IMR-90 (cell line): ENCODE measurements around the gene TPR. TPM values are rescaled to one million over a fixed set of nuclear protein-coding genes. Genes with fewer than 3 reads are reported as not detected.

Experiments
- ATAC-seq: fragments of 200-7000 bp; cut with Tn5 transposase; 2 replicates; pipeline ENCODE4 v1.9.1; 2020; ENCODE audit warnings: low read depth, mild to moderate bottlenecking, moderate library complexity
- BruUV-seq: library from RNA; stranded (reverse); fragments of 400-500 nt; replicated peaks from 2 replicates; lab custom pipeline; 2021; lab: Mats Ljungman, UMichigan
- CTCF ChIA-PET: fragments of 300-600 bp; formaldehyde crosslinking; extraction: SDS; loops from one replicate; lab custom pipeline; 2021; ENCODE audit warnings: antibody characterized with exemption; lab: Yijun Ruan, JAX
- POLR2A ChIA-PET: fragments of 300-600 bp; sonication (Branson Sonifier 250); formaldehyde crosslinking; loops from one replicate; lab custom pipeline; 2022; ENCODE audit warnings: antibody characterized with exemption; ENCODE audit not compliant: unreplicated experiment; lab: Charles Lee
- DNase-seq: peaks from one replicate; pipeline ENCODE4 v3.0.0; 2013
- H2AFZ ChIP-seq: replicated peaks from 2 replicates; pipeline ENCODE3; 2013; ENCODE audit warnings: low read length, mild to moderate bottlenecking; ENCODE audit not compliant: poor library complexity
- H2AK5ac ChIP-seq: 2 replicates; pipeline ENCODE4 v1.6.1; 2013; ENCODE audit warnings: low read depth, low read length, inconsistent platforms
- H2AK9ac ChIP-seq: replicated peaks from 2 replicates; pipeline ENCODE3; 2013; ENCODE audit warnings: mild to moderate bottlenecking, low read depth, low read length, moderate library complexity; ENCODE audit not compliant: poor library complexity
- H2BK120ac ChIP-seq: 2 replicates; pipeline ENCODE4 v1.6.1; 2013; ENCODE audit warnings: low read depth, low read length, inconsistent platforms
- H2BK15ac ChIP-seq: 3 replicates; pipeline ENCODE4 v1.6.1; 2013; ENCODE audit warnings: low read depth, low read length, inconsistent platforms
- H2BK20ac ChIP-seq: 2 replicates; pipeline ENCODE4 v1.6.1; 2013; ENCODE audit warnings: low read depth, mild to moderate bottlenecking, inconsistent platforms, low read length, moderate library complexity
- H2BK5ac ChIP-seq: 2 replicates; pipeline ENCODE4 v1.6.1; 2013; ENCODE audit warnings: mild to moderate bottlenecking, low read depth, low read length, inconsistent platforms; ENCODE audit not compliant: poor library complexity, severe bottlenecking
- H3K14ac ChIP-seq: replicated peaks from 2 replicates; pipeline ENCODE4 v1.6.1; 2013; ENCODE audit warnings: low read depth, low read length, inconsistent platforms
- H3K18ac ChIP-seq: 2 replicates; pipeline ENCODE4 v1.6.1; 2013; ENCODE audit warnings: low read depth, low read length, control low read depth
- H3K23ac ChIP-seq: 2 replicates; pipeline ENCODE4 v1.6.1; 2013; ENCODE audit warnings: low read depth, low read length, inconsistent platforms
- H3K27ac ChIP-seq: 2 replicates; pipeline ENCODE4 v1.5.1; 2013; ENCODE audit warnings: mild to moderate bottlenecking, control low read depth, low read length; ENCODE audit not compliant: insufficient read depth
- H3K27me3 ChIP-seq: 2 replicates; pipeline ENCODE4 v1.6.1; 2013; ENCODE audit warnings: low read length; ENCODE audit not compliant: control insufficient read depth, insufficient read depth
- H3K36me3 ChIP-seq: 2 replicates; pipeline ENCODE4 v1.6.1; 2013; ENCODE audit warnings: low read length, mixed read lengths; ENCODE audit not compliant: control insufficient read depth, insufficient read depth
- H3K4ac ChIP-seq: 2 replicates; pipeline ENCODE4 v1.6.1; 2013; ENCODE audit warnings: low read depth, low read length, inconsistent platforms
- H3K4me1 ChIP-seq: 2 replicates; pipeline ENCODE4 v1.6.1; 2013; ENCODE audit warnings: low read length, mixed read lengths; ENCODE audit not compliant: control insufficient read depth, insufficient read depth
- H3K4me2 ChIP-seq: 2 replicates; pipeline ENCODE4 v1.6.1; 2013; ENCODE audit warnings: low read depth, mild to moderate bottlenecking, control low read depth, low read length, moderate library complexity
- H3K4me3 ChIP-seq: 2 replicates; pipeline ENCODE4 v1.5.1; 2013; ENCODE audit warnings: low read depth, mild to moderate bottlenecking, control low read depth, low read length, moderate library complexity; ENCODE audit not compliant: insufficient read depth
- H3K56ac ChIP-seq: 2 replicates; pipeline ENCODE4 v1.6.1; 2013; ENCODE audit warnings: low read length, inconsistent platforms; ENCODE audit not compliant: insufficient read depth; ENCODE audit errors: extremely low read depth
- H3K79me1 ChIP-seq, 2 experiments: 2 replicates each; pipeline ENCODE4 v1.6.1; 2013; ENCODE audit warnings: low read length in 2 of 2, inconsistent platforms in 1 of 2, low read depth in 1 of 2
- H3K9ac ChIP-seq: 2 replicates; pipeline ENCODE4 v1.6.1; 2013; ENCODE audit warnings: low read depth, low read length, control low read depth
- H3K9me1 ChIP-seq: 2 replicates; pipeline ENCODE4 v1.6.1; 2013; ENCODE audit warnings: low read length, inconsistent platforms; ENCODE audit not compliant: insufficient read depth
- H3K9me3 ChIP-seq: 2 replicates; pipeline ENCODE4 v1.6.1; 2013; ENCODE audit warnings: low read length; ENCODE audit not compliant: control insufficient read depth, insufficient read depth
- H4K20me1 ChIP-seq: 2 replicates; pipeline ENCODE4 v1.6.1; 2013; ENCODE audit warnings: low read length, inconsistent platforms; ENCODE audit not compliant: insufficient read depth
- H4K5ac ChIP-seq: 2 replicates; pipeline ENCODE4 v1.6.1; 2013; ENCODE audit warnings: mild to moderate bottlenecking, low read depth, low read length, control low read depth
- H4K8ac ChIP-seq, 2 experiments: 2 replicates each; pipeline ENCODE4 v1.6.1; 2013; ENCODE audit warnings: low read depth in 2 of 2, low read length in 2 of 2, control low read depth in 1 of 2, inconsistent platforms in 1 of 2
- H4K91ac ChIP-seq: 2 replicates; pipeline ENCODE4 v1.6.1; 2013; ENCODE audit warnings: low read depth, low read length, inconsistent platforms; ENCODE audit not compliant: insufficient read depth
- BHLHE40 ChIP-seq: fragments of 150-350 bp; IDR thresholded peaks from 2 replicates; pipeline ENCODE4 v1.6.1; 2016; ENCODE audit warnings: mild to moderate bottlenecking, low read depth, low read length
- CEBPB ChIP-seq: IDR thresholded peaks from 2 replicates; pipeline ENCODE4 v1.6.1; 2012; ENCODE audit warnings: low read depth, low read length, improper control_type of control experiment
- CHD1 ChIP-seq: IDR thresholded peaks from 2 replicates; pipeline ENCODE4 v1.6.1; 2012; ENCODE audit warnings: low read depth, low read length, improper control_type of control experiment
- CTCF ChIP-seq: conservative IDR thresholded peaks from 2 replicates; pipeline ENCODE4 v1.5.1; 2012; ENCODE audit warnings: mild to moderate bottlenecking, low read depth, low read length, improper control_type of control experiment
- ELK1 ChIP-seq: fragments of 150-350 bp; IDR thresholded peaks from 2 replicates; pipeline ENCODE4 v1.6.1; 2016; ENCODE audit warnings: low read depth, mild to moderate bottlenecking, low read length, moderate library complexity, borderline replicate concordance
- FOS ChIP-seq: fragments of 150-350 bp; IDR thresholded peaks from 2 replicates; pipeline ENCODE4 v1.6.1; 2016; ENCODE audit warnings: low read depth, low read length
- MAFK ChIP-seq: IDR thresholded peaks from 2 replicates; pipeline ENCODE4 v1.6.1; 2012; ENCODE audit warnings: low read depth, low read length, improper control_type of control experiment
- MAZ ChIP-seq: IDR thresholded peaks from 2 replicates; pipeline ENCODE4 v1.6.1; 2012; ENCODE audit warnings: low read depth, mild to moderate bottlenecking, low read length, improper control_type of control experiment, moderate library complexity, borderline replicate concordance
- MXI1 ChIP-seq: IDR thresholded peaks from 2 replicates; pipeline ENCODE4 v1.6.1; 2012; ENCODE audit warnings: low read depth, mild to moderate bottlenecking, low read length, moderate library complexity, borderline replicate concordance
- NFE2L2 ChIP-seq: fragments of 150-350 bp; IDR thresholded peaks from 2 replicates; pipeline ENCODE4 v1.6.1; 2016; ENCODE audit warnings: low read depth, mild to moderate bottlenecking, low read length
- POLR2A ChIP-seq: IDR thresholded peaks from 2 replicates; pipeline ENCODE4 v1.6.1; 2012; ENCODE audit warnings: mild to moderate bottlenecking, low read depth, low read length
- RAD21 ChIP-seq: IDR thresholded peaks from 2 replicates; pipeline ENCODE4 v1.6.1; 2012; ENCODE audit warnings: low read length, improper control_type of control experiment
- RCOR1 ChIP-seq: IDR thresholded peaks from 2 replicates; pipeline ENCODE4 v1.6.1; 2012; ENCODE audit warnings: mild to moderate bottlenecking, low read length, improper control_type of control experiment; ENCODE audit not compliant: insufficient replicate concordance
- RFX5 ChIP-seq: IDR thresholded peaks from 2 replicates; pipeline ENCODE4 v1.8.0; 2012; ENCODE audit warnings: low read depth, mild to moderate bottlenecking, low read length, moderate library complexity
- SMC3 ChIP-seq: fragments of 150-350 bp; IDR thresholded peaks from 2 replicates; pipeline ENCODE4 v1.6.1; 2016; ENCODE audit warnings: low read depth, mild to moderate bottlenecking, antibody characterized with exemption, low read length, moderate library complexity
- USF2 ChIP-seq: fragments of 150-350 bp; IDR thresholded peaks from 2 replicates; pipeline ENCODE4 v1.6.1; 2017; ENCODE audit warnings: mild to moderate bottlenecking, antibody characterized with exemption, low read length, low read depth
- dilution Hi-C: fragments of 300-500 bp; cut with HindIII; formaldehyde crosslinking; loops from one replicate; pipeline ENCODE4 v1.14.3; 2018; ENCODE audit warnings: low sequenced_read_pairs; ENCODE audit not compliant: unreplicated experiment
- in situ Hi-C: fragments of 300-500 bp; cut with MboI; formaldehyde crosslinking; loops from 3 replicates; pipeline ENCODE4 v1.14.3; 2019; ENCODE audit warnings: low sequenced_read_pairs, inconsistent platforms, mixed read lengths
- intact Hi-C: fragments of 100-400 bp; cut with micrococcal nuclease; formaldehyde crosslinking; loops from 2 replicates; pipeline ENCODE4 v1.10.0; 2022
- polyA plus RNA-seq, 3 experiments: library from polyadenylated mRNA; depleted of rRNA; stranded (reverse); fragments of >200 nt; gene quantifications; 2 replicates each; pipeline ENCODE4 v1.2.3, GENCODE V29; 2012; ENCODE audit warnings: low replicate concordance in 1 of 3
- total RNA-seq: library from RNA; depleted of rRNA; stranded (reverse); fragments of >200 nt; gene quantifications from 2 replicates; pipeline ENCODE4 v1.2.3, GENCODE V29; 2012

The TPR gene
- total and polyA plus RNA-seq, 2 of the 4 experiments (the other 2 are of a cell fraction) = 38.2 to 60.4 TPM

- no peak overlapping the region for H2BK5ac ChIP-seq
- no peak overlapping the region for H2AK9ac ChIP-seq
- intact Hi-C loops = loop anchor here (5.0 kb wide), 1 partner anchor 57 kb away; no protein-coding TSS in a partner anchor
- peaks cover 7% of the 10 kb centered on the region for H3K4me1 ChIP-seq
- no peak overlapping the region; the same call in 1 of the 2 replicates for H3K14ac ChIP-seq
- dilution Hi-C loops = no loop called here
- H3K27me3 ChIP-seq = no peaks in the 10 kb centered on the region
- POLR2A ChIA-PET = no interaction called here
- H4K5ac ChIP-seq = no peak overlapping the region
- no peak overlapping the region for H3K4me3 ChIP-seq
- no TSS peak for BruUV-seq
- in situ Hi-C loops = no loop called here
- no peak overlapping the region for H3K9ac ChIP-seq
- H3K9me3 ChIP-seq = no peaks in the 10 kb centered on the region
- no peak overlapping the region for H4K91ac ChIP-seq
- H3K36me3 ChIP-seq = peaks cover 5% of the 10 kb centered on the region
- DNase-seq (peak; percentile 41), ATAC-seq (peak; percentile 21; the same call in 1 of the 2 replicates)
- no peak overlapping the region for H4K8ac ChIP-seq
- CTCF ChIA-PET = interaction anchor here (0.8 kb wide), 1 partner anchor 577 kb away, joined by 3 read pairs; no protein-coding TSS in a partner anchor
- no peaks in the 10 kb centered on the region; a peak in 1 of 4 replicates for H3K79me1 ChIP-seq
- H3K23ac ChIP-seq = no peak overlapping the region
- H3K4me2 ChIP-seq = no peak overlapping the region
- no peak overlapping the region for H3K56ac ChIP-seq
- H3K27ac ChIP-seq = no peak overlapping the region
- no peaks in the 10 kb centered on the region for H4K20me1 ChIP-seq
- no peak overlapping the region for H3K18ac ChIP-seq
- H2AFZ ChIP-seq = no peak overlapping the region
- H2AK5ac ChIP-seq = no peak overlapping the region
- peaks cover 3% of the 10 kb centered on the region; the same call in 1 of the 2 replicates for H3K9me1 ChIP-seq
- H2BK20ac ChIP-seq = no peak overlapping the region
- H2BK120ac ChIP-seq = no peak overlapping the region
- H2BK15ac ChIP-seq = no peak overlapping the region
- no peak overlapping the region for H3K4ac ChIP-seq
- TF ChIP-seq BHLHE40 = no peak
- no peak for TF ChIP-seq FOS
- TF ChIP-seq CHD1 = no peak
- TF ChIP-seq CEBPB = no peak
- TF ChIP-seq RAD21 = no peak
- no peak for TF ChIP-seq ELK1
- TF ChIP-seq SMC3 = no peak
- no peak for TF ChIP-seq RCOR1
- no peak for TF ChIP-seq NFE2L2
- TF ChIP-seq RFX5 = no peak
- no peak for TF ChIP-seq MXI1
- no peak for TF ChIP-seq POLR2A
- no peak for TF ChIP-seq MAFK
- no peak for TF ChIP-seq CTCF
- TF ChIP-seq USF2 = no peak
- TF ChIP-seq MAZ = no peak
Measured at GRCh38 chr1:186420311-186420710, 45.3 kb upstream of the TPR start.
